ENCODE measurements around the gene RC3H2.

- TF ChIP-seq CTCF (tag by site-specific recombination; IDR thresholded peaks at IDR 0.05): no peak
- TF ChIP-seq ZNF776 (tag by site-specific recombination; IDR thresholded peaks at IDR 0.05; ENCODE audit: borderline replicate concordance): no peak
Measured at GRCh38 chr9:122875523-122875922, 29.6 kb downstream of the RC3H2 start.
